ENCODE data around the gene EDEM3. TPM values are rescaled to one million over a fixed set of nuclear protein-coding genes. Genes with fewer than 3 reads are reported as not detected.

Gene EDEM3
- total RNA-seq, 1 experiment from 2014 or later = 44.5 TPM

DNA sequence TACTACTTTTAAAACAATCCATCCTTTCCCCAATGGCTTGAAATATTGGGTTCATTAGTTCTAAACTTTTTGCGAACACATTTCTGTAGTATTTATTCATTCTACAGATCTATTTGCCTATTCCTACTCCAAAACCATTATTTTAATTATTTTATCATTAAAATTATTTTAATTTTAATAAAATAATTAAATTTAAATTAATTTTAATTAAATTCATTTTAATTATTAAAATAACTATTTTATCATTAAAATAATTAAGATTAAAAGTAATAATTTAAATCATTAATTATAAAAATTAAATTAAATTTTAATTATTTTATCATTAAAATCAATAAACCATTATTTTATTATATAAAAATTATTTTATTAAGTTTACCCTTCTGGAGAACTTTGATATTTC, 15.6 kb downstream of the EDEM3 start:
- H3K4me3 Mint-ChIP-seq (ENCODE audit: low read depth, unreplicated experiment) = no peak overlapping the region

DNA sequence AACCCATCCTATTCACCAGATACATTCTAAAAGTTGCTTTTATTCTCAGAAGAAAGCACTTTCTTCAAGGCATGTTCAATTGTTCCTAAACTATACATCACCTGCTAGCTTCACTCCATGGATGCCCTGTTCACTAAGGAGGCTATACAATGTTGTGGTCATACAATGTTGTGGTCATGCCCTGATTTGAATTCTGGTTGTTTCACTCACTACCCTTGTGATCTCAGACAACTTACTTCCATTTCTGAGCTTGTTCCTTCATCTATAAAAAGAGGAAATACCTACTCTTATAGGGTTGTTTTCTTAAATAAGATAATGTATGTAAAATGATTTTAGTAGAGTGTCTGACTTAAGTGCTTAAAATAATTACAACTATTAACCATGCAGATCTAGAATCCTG, 19.7 kb downstream of the EDEM3 start:
- TF ChIP-seq, protein P1, sequence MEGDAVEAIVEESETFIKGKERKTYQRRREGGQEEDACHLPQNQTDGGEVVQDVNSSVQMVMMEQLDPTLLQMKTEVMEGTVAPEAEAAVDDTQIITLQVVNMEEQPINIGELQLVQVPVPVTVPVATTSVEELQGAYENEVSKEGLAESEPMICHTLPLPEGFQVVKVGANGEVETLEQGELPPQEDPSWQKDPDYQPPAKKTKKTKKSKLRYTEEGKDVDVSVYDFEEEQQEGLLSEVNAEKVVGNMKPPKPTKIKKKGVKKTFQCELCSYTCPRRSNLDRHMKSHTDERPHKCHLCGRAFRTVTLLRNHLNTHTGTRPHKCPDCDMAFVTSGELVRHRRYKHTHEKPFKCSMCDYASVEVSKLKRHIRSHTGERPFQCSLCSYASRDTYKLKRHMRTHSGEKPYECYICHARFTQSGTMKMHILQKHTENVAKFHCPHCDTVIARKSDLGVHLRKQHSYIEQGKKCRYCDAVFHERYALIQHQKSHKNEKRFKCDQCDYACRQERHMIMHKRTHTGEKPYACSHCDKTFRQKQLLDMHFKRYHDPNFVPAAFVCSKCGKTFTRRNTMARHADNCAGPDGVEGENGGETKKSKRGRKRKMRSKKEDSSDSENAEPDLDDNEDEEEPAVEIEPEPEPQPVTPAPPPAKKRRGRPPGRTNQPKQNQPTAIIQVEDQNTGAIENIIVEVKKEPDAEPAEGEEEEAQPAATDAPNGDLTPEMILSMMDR (IDR thresholded peaks at IDR 0.05; ENCODE audit: unreplicated experiment) = no peak
- H3K4me1 Mint-ChIP-seq (ENCODE audit: low read depth, unreplicated experiment) = no peaks in the 10 kb centered on the region
- peaks cover 4% of the 10 kb centered on the region for H3K36me3 Mint-ChIP-seq (ENCODE audit: insufficient read depth, unreplicated experiment)
- CTCF ChIA-PET = no interaction called here
- H3K27ac Mint-ChIP-seq (ENCODE audit: unreplicated experiment) = no peak overlapping the region
- intact Hi-C loops (cut with micrococcal nuclease; ENCODE audit: unreplicated experiment) = no loop called here
- H3K27me3 Mint-ChIP-seq (ENCODE audit: unreplicated experiment) = no peaks in the 10 kb centered on the region
- no peak overlapping the region for H3K4me3 Mint-ChIP-seq (ENCODE audit: low read depth, unreplicated experiment)
- BruUV-seq (replicated peaks) = no TSS peak
- DNase-seq = no peak
- H3K9me3 Mint-ChIP-seq (ENCODE audit: low read depth, unreplicated experiment) = no peaks in the 10 kb centered on the region

More for the DNA sequence above, 15.6 kb downstream of the EDEM3 start:
- no peak for DNase-seq
- H3K4me1 Mint-ChIP-seq (ENCODE audit: low read depth, unreplicated experiment) = no peaks in the 10 kb centered on the region
- BruUV-seq (replicated peaks) = no TSS peak
- CTCF ChIA-PET = no interaction called here
- TF ChIP-seq, protein P1 (IDR thresholded peaks at IDR 0.05; ENCODE audit: unreplicated experiment) = no peak
- no peak overlapping the region for H3K27ac Mint-ChIP-seq (ENCODE audit: unreplicated experiment)
- intact Hi-C loops (cut with micrococcal nuclease; ENCODE audit: unreplicated experiment) = no loop called here
- no peaks in the 10 kb centered on the region for H3K9me3 Mint-ChIP-seq (ENCODE audit: low read depth, unreplicated experiment)
- no peaks in the 10 kb centered on the region for H3K27me3 Mint-ChIP-seq (ENCODE audit: unreplicated experiment)
- H3K36me3 Mint-ChIP-seq (ENCODE audit: insufficient read depth, unreplicated experiment) = peaks cover 4% of the 10 kb centered on the region

DNA sequence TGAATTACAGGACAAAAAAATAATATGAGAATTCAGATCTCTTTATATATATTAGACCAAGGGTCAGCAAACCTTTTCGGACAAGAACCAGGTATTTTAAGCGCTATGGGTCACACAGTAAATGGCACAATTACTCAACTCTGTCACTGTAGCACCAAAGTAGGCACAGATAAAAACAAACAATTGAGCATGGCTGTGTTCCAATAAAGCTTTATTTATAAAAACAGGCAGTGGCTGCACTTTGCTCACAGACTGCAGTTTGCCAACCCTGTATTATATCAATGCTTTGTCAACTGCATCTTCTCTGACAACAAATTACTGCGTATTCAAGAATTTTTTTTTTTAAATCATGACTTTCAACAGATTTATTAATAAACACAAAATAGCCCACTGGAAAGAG, 29.8 kb downstream of the EDEM3 start:
- Mint-ChIP-seq H3K4me1 (ENCODE audit: low read depth, unreplicated experiment) (no peaks in the 10 kb centered on the region), H3K36me3 (ENCODE audit: insufficient read depth, unreplicated experiment) (peaks cover 8% of the 10 kb centered on the region), H3K4me3 (ENCODE audit: low read depth, unreplicated experiment) (no peak overlapping the region), H3K9me3 (ENCODE audit: low read depth, unreplicated experiment) (no peaks in the 10 kb centered on the region), H3K27ac (ENCODE audit: unreplicated experiment) (no peak overlapping the region), H3K27me3 (ENCODE audit: unreplicated experiment) (no peaks in the 10 kb centered on the region)
- TF ChIP-seq, protein P1 (IDR thresholded peaks at IDR 0.05; ENCODE audit: unreplicated experiment) = no peak
- intact Hi-C loops (cut with micrococcal nuclease; ENCODE audit: unreplicated experiment) = no loop called here
- CTCF ChIA-PET = no interaction called here
- DNase-seq = no peak
- BruUV-seq (replicated peaks) = no TSS peak

DNA sequence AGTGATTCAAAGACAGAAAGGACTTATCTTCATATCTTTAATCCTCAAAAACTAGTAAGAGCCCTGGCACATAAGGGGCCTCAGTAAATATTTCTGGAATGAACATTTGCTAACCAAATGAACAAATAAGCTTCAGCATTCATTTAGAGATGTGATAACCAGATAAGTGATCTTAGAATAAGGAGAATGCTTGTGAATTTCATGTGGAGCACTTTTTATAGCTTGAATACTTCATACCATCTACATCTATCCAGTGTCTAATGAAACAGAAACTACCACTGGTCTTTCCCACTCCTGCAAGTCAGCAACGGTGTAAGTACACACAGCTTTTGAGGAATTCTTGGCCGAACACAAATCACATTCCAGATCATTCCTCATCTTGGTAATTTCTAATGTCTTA, 38.5 kb downstream of the EDEM3 start:
- Mint-ChIP-seq H3K27ac (ENCODE audit: unreplicated experiment) (no peak overlapping the region), H3K36me3 (ENCODE audit: insufficient read depth, unreplicated experiment) (peaks cover 17% of the 10 kb centered on the region), H3K4me3 (ENCODE audit: low read depth, unreplicated experiment) (no peak overlapping the region), H3K27me3 (ENCODE audit: unreplicated experiment) (no peaks in the 10 kb centered on the region), H3K4me1 (ENCODE audit: low read depth, unreplicated experiment) (no peaks in the 10 kb centered on the region), H3K9me3 (ENCODE audit: low read depth, unreplicated experiment) (no peaks in the 10 kb centered on the region)
- intact Hi-C loops (cut with micrococcal nuclease; ENCODE audit: unreplicated experiment) = no loop called here
- TF ChIP-seq, protein P1 (IDR thresholded peaks at IDR 0.05; ENCODE audit: unreplicated experiment) = no peak
- BruUV-seq (replicated peaks) = no TSS peak
- CTCF ChIA-PET = no interaction called here
- no peak for DNase-seq
